Neural progenitor cell (in vitro differentiated cells): ENCODE measurements around the gene CALCOCO2. TPM values are rescaled to one million over a fixed set of nuclear protein-coding genes. Genes with fewer than 3 reads are reported as not detected.

Source experiments
- DNase-seq: peaks from one replicate; pipeline ENCODE4 v3.0.0-alpha.2; 2016; ENCODE audit warnings: low spot score
- H2AFZ ChIP-seq: fragments of 200-600 bp; sonication (generic); replicated peaks from 2 replicates; pipeline ENCODE4 v1.6.1; 2016; ENCODE audit warnings: antibody characterized with exemption
- H3F3A ChIP-seq: fragments of 200-600 bp; sonication (generic); 2 replicates; pipeline ENCODE4 v1.6.1; 2016; ENCODE audit warnings: antibody characterized with exemption, low read depth
- H3K27ac ChIP-seq: fragments of 200-600 bp; sonication (generic); 2 replicates; pipeline ENCODE4 v1.5.1; 2016; ENCODE audit warnings: mild to moderate bottlenecking
- H3K27me3 ChIP-seq: fragments of 200-600 bp; sonication (generic); 2 replicates; pipeline ENCODE4 v1.6.1; 2016; ENCODE audit warnings: mild to moderate bottlenecking, moderate library complexity
- H3K36me3 ChIP-seq: fragments of 200-600 bp; sonication (generic); 2 replicates; pipeline ENCODE4 v1.5.1; 2016
- H3K4me1 ChIP-seq: fragments of 200-600 bp; sonication (generic); 2 replicates; pipeline ENCODE4 v1.6.1; 2016; ENCODE audit warnings: mixed run types
- H3K4me2 ChIP-seq: fragments of 200-600 bp; sonication (generic); 2 replicates; pipeline ENCODE4 v1.6.1; 2016
- H3K4me3 ChIP-seq: fragments of 200-600 bp; sonication (generic); 2 replicates; pipeline ENCODE4 v1.5.1; 2016
- H3K79me2 ChIP-seq: fragments of 200-600 bp; sonication (generic); 2 replicates; pipeline ENCODE4 v1.6.1; 2016; ENCODE audit warnings: low read depth
- H3K9ac ChIP-seq: fragments of 200-600 bp; sonication (generic); 2 replicates; pipeline ENCODE4 v1.6.1; 2016
- H3K9me3 ChIP-seq: fragments of 200-600 bp; sonication (generic); 2 replicates; pipeline ENCODE4 v1.5.1; 2016; ENCODE audit warnings: low read depth
- H4K20me1 ChIP-seq: fragments of 200-600 bp; sonication (generic); 2 replicates; pipeline ENCODE4 v1.6.1; 2016; ENCODE audit warnings: low read depth
- H3K27ac Mint-ChIP-seq: 3 replicates; pipeline ENCODE4 v1.8.0; 2021; ENCODE audit warnings: mixed read lengths
- H3K27me3 Mint-ChIP-seq: 2 replicates; pipeline ENCODE4 v1.8.0; 2022; ENCODE audit warnings: low read depth, mild to moderate bottlenecking, inconsistent platforms, moderate library complexity, mixed read lengths; ENCODE audit not compliant: insufficient read depth
- H3K36me3 Mint-ChIP-seq: 3 replicates; pipeline ENCODE4 v1.8.0; 2021; ENCODE audit warnings: mixed read lengths
- H3K4me1 Mint-ChIP-seq: 3 replicates; pipeline ENCODE4 v1.8.0; 2021; ENCODE audit warnings: mixed read lengths
- H3K4me3 Mint-ChIP-seq: 3 replicates; pipeline ENCODE4 v1.8.0; 2021; ENCODE audit warnings: mild to moderate bottlenecking, moderate library complexity, mixed read lengths
- H3K9me3 Mint-ChIP-seq: 3 replicates; pipeline ENCODE4 v1.8.0; 2020; ENCODE audit warnings: mixed read lengths
- CTCF ChIP-seq: fragments of 200-600 bp; sonication (generic); IDR thresholded peaks from 2 replicates; pipeline ENCODE4 v1.5.1; 2017; ENCODE audit warnings: antibody characterized with exemption, mild to moderate bottlenecking
- EZH2 ChIP-seq: fragments of 200-600 bp; sonication (generic); IDR thresholded peaks from 2 replicates; pipeline ENCODE4 v1.6.1; 2017; ENCODE audit warnings: antibody characterized with exemption, mild to moderate bottlenecking, moderate library complexity
- EZH2phosphoT487 ChIP-seq: fragments of 200-600 bp; sonication (generic); IDR thresholded peaks from 2 replicates; pipeline ENCODE4 v1.6.1; 2017; ENCODE audit warnings: antibody characterized with exemption
- total RNA-seq: library from RNA; depleted of rRNA; stranded (reverse); fragments of >200 nt; gene quantifications from 2 replicates; pipeline ENCODE4 v1.2.3, GENCODE V29; 2015; ENCODE audit warnings: low replicate concordance

The CALCOCO2 gene
- total RNA-seq, 1 donor from 2014 or later, result 34.1 TPM

GRCh38 chr17:48908853-48909394, 78.1 kb downstream of the CALCOCO2 start:
- H4K20me1 ChIP-seq, result peaks cover 49% of the 10 kb centered on the region
- peaks cover 32% of the 10 kb centered on the region for H3K4me1 Mint-ChIP-seq
- H3F3A ChIP-seq, result peaks cover 18% of the 10 kb centered on the region
- H3K4me2 ChIP-seq, result peak overlapping the region; percentile 97
- TF ChIP-seq CTCF, result no peak
- no peak for TF ChIP-seq EZH2
- TF ChIP-seq EZH2phosphoT487, result no peak
- no peak overlapping the region for H2AFZ ChIP-seq
- H3K9ac ChIP-seq, result peak overlapping the region; percentile 79
- H3K36me3 Mint-ChIP-seq, result peaks cover 29% of the 10 kb centered on the region
- H3K27ac ChIP-seq, result peak overlapping the region; percentile 65
- H3K9me3 Mint-ChIP-seq, result no peaks in the 10 kb centered on the region
- peak; percentile 97 for DNase-seq
- H3K9me3 ChIP-seq, result no peaks in the 10 kb centered on the region
- no peaks in the 10 kb centered on the region for H3K36me3 ChIP-seq
- peak overlapping the region; percentile 98 for H3K4me3 Mint-ChIP-seq
- H3K27me3 ChIP-seq, result no peaks in the 10 kb centered on the region
- peaks cover 14% of the 10 kb centered on the region for H3K4me1 ChIP-seq
- H3K27me3 Mint-ChIP-seq, result peaks cover 6% of the 10 kb centered on the region
- H3K4me3 ChIP-seq, result peak overlapping the region; percentile 90
- H3K27ac Mint-ChIP-seq, result peak overlapping the region; percentile 97
- H3K79me2 ChIP-seq, result peaks cover 74% of the 10 kb centered on the region

- H3K27ac ChIP-seq, result no peak overlapping the region
- DNase-seq, result no peak
- Mint-ChIP-seq H3K4me3 (peak overlapping the region; percentile 98), H3K27me3 (peaks cover 6% of the 10 kb centered on the region), H3K27ac (peak overlapping the region; percentile 48), H3K9me3 (no peaks in the 10 kb centered on the region), H3K36me3 (peaks cover 35% of the 10 kb centered on the region), H3K4me1 (peaks cover 34% of the 10 kb centered on the region)
- H2AFZ ChIP-seq, result no peak overlapping the region
- TF ChIP-seq EZH2phosphoT487 (no peak), CTCF (no peak), EZH2 (no peak)
- H4K20me1 ChIP-seq, result peaks cover 57% of the 10 kb centered on the region
- peaks cover 14% of the 10 kb centered on the region for H3K4me1 ChIP-seq
- peak overlapping the region; percentile 90 for H3K4me3 ChIP-seq
- no peaks in the 10 kb centered on the region for H3K36me3 ChIP-seq
- H3K4me2 ChIP-seq, result peak overlapping the region; percentile 97
- H3K27me3 ChIP-seq, result no peaks in the 10 kb centered on the region
- no peaks in the 10 kb centered on the region for H3K9me3 ChIP-seq
- H3K79me2 ChIP-seq, result peaks cover 82% of the 10 kb centered on the region
- peak overlapping the region; percentile 79 for H3K9ac ChIP-seq
- peaks cover 24% of the 10 kb centered on the region for H3F3A ChIP-seq
Observed at GRCh38 chr17:48909783-48910182, 78.9 kb downstream of the CALCOCO2 start.

GRCh38 chr17:48910370-48910769, 79.5 kb downstream of the CALCOCO2 start:
- Histone ChIP-seq H3F3A (peaks cover 24% of the 10 kb centered on the region), H3K4me2 (peak overlapping the region; percentile 97), H3K79me2 (peaks cover 88% of the 10 kb centered on the region), H3K4me1 (peaks cover 14% of the 10 kb centered on the region), H2AFZ (no peak overlapping the region), H3K27ac (no peak overlapping the region), H4K20me1 (peaks cover 63% of the 10 kb centered on the region), H3K36me3 (no peaks in the 10 kb centered on the region), H3K4me3 (peak overlapping the region; percentile 90), H3K9me3 (no peaks in the 10 kb centered on the region), H3K27me3 (no peaks in the 10 kb centered on the region), H3K9ac (no peak overlapping the region)
- Mint-ChIP-seq H3K27ac (no peak overlapping the region), H3K4me3 (peak overlapping the region; percentile 98), H3K4me1 (peaks cover 34% of the 10 kb centered on the region), H3K36me3 (peaks cover 35% of the 10 kb centered on the region), H3K27me3 (peaks cover 6% of the 10 kb centered on the region), H3K9me3 (no peaks in the 10 kb centered on the region)
- TF ChIP-seq EZH2phosphoT487 (no peak), CTCF (no peak), EZH2 (no peak)
- no peak for DNase-seq
